Ureter (tissue), 1 donor: ENCODE measurements around the gene METTL5. TPM values are rescaled to one million over a fixed set of nuclear protein-coding genes. Genes with fewer than 3 reads are reported as not detected.
"Not testable (repeated sequence)": the region's sequence is repeated elsewhere in the genome, so short reads cannot be mapped to it uniquely, and the experiment has no call there.

ENCODE experiments used
- DNase-seq: peaks from one replicate; pipeline ENCODE4 v3.0.0-alpha.2; 2020; ENCODE audit warnings: low spot score
- total RNA-seq: library from RNA; stranded (reverse); gene quantifications from one replicate; pipeline ENCODE4 v1.2.4, GENCODE V29; 2023
- donor health status: DM: yes; HTN: yes; CAD: no.

Gene METTL5
- total RNA-seq, 1 donor from 2014 or later, result 54.8 TPM

GRCh38 chr2:169834401-169834800 is 9.7 kb upstream of the METTL5 start:
- no peak for DNase-seq

GRCh38 chr2:169828141-169828811 is 3.6 kb upstream of the METTL5 start:
- peak; percentile 53 for DNase-seq

- DNase-seq, result peak; percentile 95
Observed at GRCh38 chr2:169827272-169828140, 2.8 kb upstream of the METTL5 start, which contains the start of gene UBR3. Gene UBR3, plus strand, starts transcription at chr2:169827454. Its CDS starts 54 bp downstream, at chr2:169827508.

- no peak for DNase-seq
Observed at GRCh38 chr2:169823996-169824372, 721 bp downstream of the METTL5 start.

GRCh38 chr2:169822785-169823392 is 1.8 kb downstream of the METTL5 start:
- no peak for DNase-seq

GRCh38 chr2:169822036-169822435 is 2.7 kb downstream of the METTL5 start:
- DNase-seq, result no peak

- DNase-seq, result not testable (repeated sequence)
Observed at GRCh38 chr2:169820101-169820500, 4.6 kb downstream of the METTL5 start.

GRCh38 chr2:169819106-169819505 is 5.6 kb downstream of the METTL5 start:
- no peak for DNase-seq

GRCh38 chr2:169818241-169818640 is 6.5 kb downstream of the METTL5 start:
- DNase-seq, result no peak

- not testable (repeated sequence) for DNase-seq
Observed at GRCh38 chr2:169817369-169817768, 7.3 kb downstream of the METTL5 start.

- not testable (repeated sequence) for DNase-seq
Observed at GRCh38 chr2:169816961-169817360, 7.7 kb downstream of the METTL5 start.

- DNase-seq, result no peak
Observed at GRCh38 chr2:169815849-169816248, 8.9 kb downstream of the METTL5 start.

GRCh38 chr2:169808221-169808620 is 16.5 kb downstream of the METTL5 start:
- no peak for DNase-seq

- no peak for DNase-seq
Observed at GRCh38 chr2:169806586-169806985, 18.1 kb downstream of the METTL5 start.

- DNase-seq, result no peak
Observed at GRCh38 chr2:169803480-169803879, 21.2 kb downstream of the METTL5 start.

GRCh38 chr2:169798718-169799592 is 25.8 kb downstream of the METTL5 start, which contains the start of gene SSB:
Gene SSB, plus strand, starts transcription at chr2:169798871. Its CDS starts 2,090 bp downstream, at chr2:169800961.
- DNase-seq, result peak; percentile 94

- DNase-seq, result no peak
Observed at GRCh38 chr2:169798397-169798717, 26.3 kb downstream of the METTL5 start.

GRCh38 chr2:169797601-169798000 is 27.1 kb downstream of the METTL5 start:
- no peak for DNase-seq

- no peak for DNase-seq
Observed at GRCh38 chr2:169796441-169796840, 28.3 kb downstream of the METTL5 start.

GRCh38 chr2:169795181-169795580 is 29.5 kb downstream of the METTL5 start:
- no peak for DNase-seq

- no peak for DNase-seq
Observed at GRCh38 chr2:169790581-169790980, 34.1 kb downstream of the METTL5 start.

- DNase-seq, result no peak
Observed at GRCh38 chr2:169782513-169782912, 42.2 kb downstream of the METTL5 start.
